ENCODE results near the gene ABLIM2.

Gene ABLIM2

DNA sequence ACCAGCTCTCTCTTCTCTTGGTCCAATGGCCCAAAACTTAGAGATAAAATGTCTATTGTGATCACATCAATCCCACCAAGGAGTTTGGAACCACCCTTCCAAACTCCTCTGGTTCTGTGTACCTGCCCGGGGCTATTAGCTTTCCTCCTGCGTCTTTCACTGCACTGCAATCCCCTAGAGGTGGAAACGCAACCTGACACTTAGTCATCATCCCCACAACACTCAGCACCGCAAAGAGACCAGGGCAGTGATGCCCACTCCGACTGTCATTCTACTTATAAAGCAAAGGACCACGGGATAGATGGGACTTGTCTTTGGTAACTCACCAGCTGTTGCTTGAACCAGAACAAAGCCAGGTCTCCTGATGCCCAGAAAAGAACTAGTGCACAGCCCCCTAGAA is 240.9 kb downstream of the ABLIM2 start:
- DNase-seq (ENCODE audit: low read depth in 2 of 3, low spot score in 1 of 3): no peak

DNA sequence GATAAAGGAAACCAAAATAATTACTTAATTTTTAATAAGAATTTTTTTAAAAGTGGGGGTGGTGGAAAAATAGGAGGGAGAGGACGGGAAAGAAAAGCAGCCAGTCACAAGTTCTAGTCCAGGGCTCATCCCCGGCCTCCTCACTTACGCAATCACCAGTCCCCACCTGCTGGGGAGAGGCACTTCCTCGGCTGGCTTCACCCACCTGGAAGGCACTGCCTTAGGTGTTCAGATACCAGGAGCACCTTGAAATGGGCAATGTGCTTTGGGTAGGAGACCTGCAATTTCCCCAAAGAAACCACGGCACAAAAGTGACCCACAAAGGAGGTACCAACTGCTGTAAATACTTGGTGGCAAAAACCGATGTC is 242.8 kb downstream of the ABLIM2 start:
- DNase-seq (ENCODE audit: low read depth in 2 of 3, low spot score in 1 of 3): no peak
